H1 (cell line): ENCODE measurements around the gene DMBX1. TPM values are rescaled to one million over a fixed set of nuclear protein-coding genes. Genes with fewer than 3 reads are reported as not detected.

Experiments used
- CTCF ChIA-PET: fragments of 300-600 bp; sonication (Branson Sonifier 250); formaldehyde crosslinking; loops from one replicate; lab custom pipeline; 2021; ENCODE audit not compliant: partially characterized antibody; lab: Charles Lee
- POLR2A ChIA-PET: fragments of 300-600 bp; sonication (Branson Sonifier 250); formaldehyde crosslinking; loops from one replicate; lab custom pipeline; 2021; ENCODE audit warnings: inconsistent platforms; ENCODE audit not compliant: partially characterized antibody; lab: Charles Lee
- DNase-seq, 2 experiments: peaks; one replicate each; pipeline versions ENCODE4 v3.0.0 to v3.0.0-alpha.2; 2010 to 2022; ENCODE audit warnings: low spot score in 2 of 2, low read depth in 1 of 2, mixed read lengths in 1 of 2
- FAIRE-seq: peaks from 2 replicates; lab custom pipeline; 2011; peaks lifted over from hg19 to GRCh38; lab: Jason Lieb, UNC
- H2AFZ ChIP-seq: 2 replicates; pipeline ENCODE4 v1.8.1; 2012; ENCODE audit warnings: low read length, inconsistent platforms
- H2AK5ac ChIP-seq: 2 replicates; pipeline ENCODE4 v1.6.1; 2013; ENCODE audit warnings: low read depth, low read length
- H2BK120ac ChIP-seq: replicated peaks from 2 replicates; pipeline ENCODE3; 2013; ENCODE audit warnings: low read depth, low read length, inconsistent platforms
- H2BK12ac ChIP-seq: 2 replicates; pipeline ENCODE4 v1.6.1; 2013; ENCODE audit warnings: low read depth, low read length
- H2BK15ac ChIP-seq: 2 replicates; pipeline ENCODE4 v1.6.1; 2013; ENCODE audit warnings: low read length
- H2BK20ac ChIP-seq: 2 replicates; pipeline ENCODE4 v1.6.1; 2013; ENCODE audit warnings: low read length
- H2BK5ac ChIP-seq: 2 replicates; pipeline ENCODE4 v1.6.1; 2013; ENCODE audit warnings: low read depth, low read length
- H3K14ac ChIP-seq: 2 replicates; pipeline ENCODE4 v1.6.1; 2013; ENCODE audit warnings: inconsistent platforms; ENCODE audit not compliant: insufficient read length
- H3K18ac ChIP-seq: 2 replicates; pipeline ENCODE4 v1.6.1; 2013; ENCODE audit warnings: low read length; ENCODE audit errors: extremely low read depth
- H3K23ac ChIP-seq: 2 replicates; pipeline ENCODE4 v1.6.1; 2013; ENCODE audit warnings: inconsistent platforms; ENCODE audit not compliant: insufficient read length
- H3K23me2 ChIP-seq: 2 replicates; pipeline ENCODE4 v1.6.1; 2013; ENCODE audit warnings: low read depth, low read length
- H3K27ac ChIP-seq: 2 replicates; pipeline ENCODE4 v1.6.1; 2011; ENCODE audit warnings: low read depth, low read length, inconsistent platforms
- H3K27me3 ChIP-seq, 4 experiments: replicated peaks in 1 of 4; 1 replicate in 1 of 4; 2 replicates in 3 of 4; pipeline versions ENCODE4 v1.6.1 to v1.8.1; 2011 to 2013; ENCODE audit warnings: low read length in 3 of 4, mild to moderate bottlenecking in 3 of 4, inconsistent platforms in 2 of 4, mixed read lengths in 2 of 4, moderate library complexity in 1 of 4; ENCODE audit not compliant: control insufficient read depth in 3 of 4, insufficient read depth in 3 of 4; ENCODE audit errors: extremely low read depth in 1 of 4
- H3K36me3 ChIP-seq, 4 experiments: 2 replicates each; pipeline versions ENCODE4 v1.6.1 to v1.8.1; 2011 to 2013; ENCODE audit warnings: mild to moderate bottlenecking in 4 of 4, low read length in 3 of 4, moderate library complexity in 2 of 4, control low read depth in 1 of 4, inconsistent platforms in 1 of 4; ENCODE audit not compliant: insufficient read depth in 4 of 4, control insufficient read depth in 2 of 4
- H3K4ac ChIP-seq: replicated peaks from 2 replicates; pipeline ENCODE3; 2013; ENCODE audit warnings: low read length, low read depth, mixed read lengths, inconsistent platforms; ENCODE audit not compliant: insufficient read length
- H3K4me1 ChIP-seq, 4 experiments: replicated peaks in 1 of 4; 1 replicate in 1 of 4; 2 replicates in 3 of 4; pipeline versions ENCODE4 v1.6.1 to v1.8.1; 2011 to 2013; ENCODE audit warnings: low read length in 3 of 4, inconsistent platforms in 2 of 4, mixed read lengths in 1 of 4; ENCODE audit not compliant: insufficient read depth in 4 of 4, control insufficient read depth in 3 of 4
- H3K4me2 ChIP-seq, 2 experiments: 2 replicates each; pipeline versions ENCODE4 v1.6.1 to v1.8.1; 2011 to 2013; ENCODE audit warnings: low read depth in 2 of 2, low read length in 2 of 2, control low read depth in 1 of 2, inconsistent platforms in 1 of 2, mild to moderate bottlenecking in 1 of 2; ENCODE audit not compliant: insufficient read depth in 1 of 2
- H3K4me3 ChIP-seq, 4 experiments: fragments of 200-600, 300-600 bp in 1 of 4; sonication (generic), shearing (Covaris generic), sonication (Bioruptor Twin) in 1 of 4; 2 replicates each; pipeline versions ENCODE4 v1.5.1 to v1.8.1; 2011 to 2016; ENCODE audit warnings: low read length in 4 of 4, low read depth in 3 of 4, control low read depth in 2 of 4, inconsistent platforms in 2 of 4, mild to moderate bottlenecking in 2 of 4, mixed read lengths in 1 of 4, moderate library complexity in 1 of 4; ENCODE audit not compliant: insufficient read depth in 2 of 4; ENCODE audit errors: extremely low read depth in 1 of 4
- H3K56ac ChIP-seq: replicated peaks from 2 replicates; pipeline ENCODE3; 2013; ENCODE audit warnings: low read depth, mild to moderate bottlenecking, mixed read lengths, low read length, inconsistent platforms; ENCODE audit not compliant: insufficient read length
- H3K79me1 ChIP-seq: 2 replicates; pipeline ENCODE4 v1.6.1; 2013; ENCODE audit warnings: low read depth, low read length, control low read depth
- H3K79me2 ChIP-seq, 2 experiments: 2 replicates each; pipeline versions ENCODE4 v1.6.1 to v1.8.1; 2012 to 2013; ENCODE audit warnings: low read length in 2 of 2, mild to moderate bottlenecking in 2 of 2, inconsistent platforms in 1 of 2; ENCODE audit not compliant: insufficient read depth in 2 of 2, control insufficient read depth in 1 of 2
- H3K9ac ChIP-seq, 4 experiments: replicated peaks in 1 of 4; 1 replicate in 1 of 4; 2 replicates in 3 of 4; pipeline versions ENCODE4 v1.6.1 to v1.8.1; 2011 to 2013; ENCODE audit warnings: low read depth in 3 of 4, low read length in 3 of 4, control low read depth in 2 of 4, mild to moderate bottlenecking in 2 of 4, moderate library complexity in 2 of 4, inconsistent platforms in 1 of 4; ENCODE audit errors: extremely low read depth in 1 of 4
- H3K9me3 ChIP-seq, 2 experiments: 2 replicates each; pipeline versions ENCODE4 v1.6.1 to v1.8.1; 2012 to 2013; ENCODE audit warnings: mild to moderate bottlenecking in 2 of 2, moderate library complexity in 2 of 2, control low read depth in 1 of 2, inconsistent platforms in 1 of 2, low read depth in 1 of 2, low read length in 1 of 2, mixed read lengths in 1 of 2; ENCODE audit not compliant: insufficient read depth in 2 of 2
- H4K20me1 ChIP-seq, 2 experiments: replicated peaks in 1 of 2; 2 replicates each; pipeline versions ENCODE3 to v1.8.1; 2011 to 2013; ENCODE audit warnings: inconsistent platforms in 2 of 2, low read length in 2 of 2, mild to moderate bottlenecking in 1 of 2; ENCODE audit not compliant: insufficient read depth in 2 of 2, control insufficient read depth in 1 of 2
- H4K5ac ChIP-seq: 2 replicates; pipeline ENCODE4 v1.6.1; 2013; ENCODE audit warnings: low read length, low read depth, mixed read lengths, inconsistent platforms; ENCODE audit not compliant: insufficient read length
- H4K8ac ChIP-seq: 2 replicates; pipeline ENCODE4 v1.8.0; 2013; ENCODE audit warnings: mild to moderate bottlenecking, moderate library complexity, low read length, inconsistent platforms; ENCODE audit not compliant: insufficient read depth; ENCODE audit errors: extremely low read depth
- H4K91ac ChIP-seq: replicated peaks from 2 replicates; pipeline ENCODE3; 2013; ENCODE audit warnings: low read length, mixed read lengths, inconsistent platforms; ENCODE audit not compliant: insufficient read length
- WGBS, 2 experiments: shearing (Covaris generic) in 1 of 2; methylation state at CpG; one replicate each; pipeline versions ENCODE4 v1.1.6 to v1.1.7; 2013 to 2015; ENCODE audit warnings: low lambda C conversion rate in 2 of 2, mixed read lengths in 2 of 2, inconsistent platforms in 1 of 2, low coverage in 1 of 2, missing lambda C conversion rate in 1 of 2; ENCODE audit not compliant: insufficient replicate concordance in 2 of 2, insufficient coverage in 1 of 2, insufficient read length in 1 of 2; ENCODE audit errors: extremely low coverage in 1 of 2, missing lambda C conversion rate in 1 of 2; 5-methylcytosine and 5-hydroxymethylcytosine counted together
- polyA plus RNA-seq, 7 experiments: library from polyadenylated mRNA; depleted of rRNA in 3 of 7; stranded (reverse) in 5 of 7; unstranded in 2 of 7; fragments of >200 nt in 5 of 7; fragments of 200-250 nt in 2 of 7; gene quantifications; 1 replicate in 5 of 7; 2 replicates in 1 of 7; 4 replicates in 1 of 7; pipeline versions ENCODE4 v1.2.1 to v1.2.3, GENCODE V29; 2011 to 2013; ENCODE audit warnings: missing spikeins in 2 of 7, mixed read lengths in 2 of 7
- total RNA-seq: library from RNA; stranded (reverse); fragmentation: NEBNext Ultra II Directional; extraction: Animal tissue kit (Norgen Biotek cat#: 25700); gene quantifications from 2 replicates; pipeline ENCODE4 v1.2.1, GENCODE V29; 2021

Gene DMBX1
- total and polyA plus RNA-seq, 2 of the 8 experiments (the other 6 are each of a cell fraction or from before 2014, with no cell fraction given) = 0.23 to 0.30 TPM

DNA sequence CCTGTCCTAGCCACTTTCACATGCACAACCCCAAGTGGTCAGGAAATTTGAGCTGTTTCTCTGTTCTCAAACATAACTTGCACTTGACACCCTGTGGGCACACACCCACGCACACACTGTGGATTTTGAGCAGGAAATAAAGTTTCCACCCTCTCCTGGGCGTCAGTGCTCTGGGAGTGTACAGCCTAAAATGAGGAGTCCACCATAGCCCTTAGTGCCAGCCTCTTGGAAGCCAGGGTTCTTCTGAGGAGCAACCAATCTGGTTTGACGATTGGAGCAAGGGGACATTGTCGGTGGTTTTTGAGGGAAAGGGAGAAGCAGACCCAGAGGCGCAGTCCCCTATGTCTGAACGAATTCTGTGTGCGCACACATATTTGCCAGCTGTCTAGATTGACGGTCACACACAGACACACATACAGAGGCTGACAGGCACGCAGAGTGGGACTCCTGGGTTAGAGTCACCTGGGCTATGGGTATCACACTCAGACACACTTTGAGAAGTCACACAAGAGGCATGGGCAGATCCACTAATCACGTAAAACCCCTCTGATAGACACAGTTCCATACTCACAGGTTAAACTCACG is 2.7 kb downstream of the DMBX1 start:
- H3K79me1 ChIP-seq = no peaks in the 10 kb centered on the region
- no peaks in the 10 kb centered on the region for H3K79me2 ChIP-seq
- H3K27ac ChIP-seq = no peak overlapping the region
- 0 out of 2 replicates have a peak overlapping the region, but pooled peaks have one; percentile 82 for H2BK20ac ChIP-seq
- H3K18ac ChIP-seq = no peak overlapping the region; the same call in 1 of the 2 replicates
- H2BK5ac ChIP-seq = peak overlapping the region; percentile 38; the same call in 1 of the 2 replicates
- no peak overlapping the region; a peak in 1 of 7 replicates for H3K9ac ChIP-seq
- H2BK12ac ChIP-seq = peak overlapping the region; percentile 11; the same call in 1 of the 2 replicates
- H3K23me2 ChIP-seq = peaks cover 13% of the 10 kb centered on the region; the same call in 1 of the 2 replicates
- peaks cover 72 to 99% (median 93%) of the 10 kb centered on the region in 4 experiments for H3K27me3 ChIP-seq
- H3K4me2 ChIP-seq = peak overlapping the region; percentile 64 to 81
- peak overlapping the region; percentile 33 for H3K14ac ChIP-seq
- H4K91ac ChIP-seq = no peak overlapping the region
- peak overlapping the region; percentile 8 to 40 (median 20); a peak in 5 of 8 replicates for H3K4me3 ChIP-seq
- FAIRE-seq = no peak
- H4K5ac ChIP-seq = no peak overlapping the region
- no peak overlapping the region for H3K56ac ChIP-seq
- H4K8ac ChIP-seq = no peak overlapping the region
- no peak overlapping the region for H2AK5ac ChIP-seq
- H2AFZ ChIP-seq = no peak overlapping the region
- H3K9me3 ChIP-seq = no peaks in the 10 kb centered on the region
- H2BK15ac ChIP-seq = 0 out of 2 replicates have a peak overlapping the region, but pooled peaks have one; percentile 65
- H3K23ac ChIP-seq = no peak overlapping the region
- 7% methylated on average over 11 of the region's 11 CpGs; no CpG with 5 or more reads in 1 of the 2 experiments for WGBS, 2 experiments
- POLR2A ChIA-PET = interaction anchor here (0.7 to 1.3 kb wide), 4 partner anchors 11 to 43 kb away, joined by 3 to 6 read pairs (median 4); no protein-coding TSS in a partner anchor
- H2BK120ac ChIP-seq = peak overlapping the region; percentile 26
- DNase-seq = no peak
- H3K36me3 ChIP-seq = no peaks in the 10 kb centered on the region; a peak in 1 of 8 replicates
- peaks cover 6 to 27% of the 10 kb centered on the region in 2 experiments for H4K20me1 ChIP-seq
- peaks cover 8 to 42% (median 37%) of the 10 kb centered on the region in 4 experiments for H3K4me1 ChIP-seq
- no peak overlapping the region for H3K4ac ChIP-seq
- CTCF ChIA-PET = interaction anchor here (0.9 to 35.6 kb wide), 6 partner anchors 15 to 943 kb away, joined by 3 to 1068 read pairs (median 26); a partner anchor contains a TSS
